GM12874 (cell line): Measurements from ENCODE around the gene CPNE7.

Experiments
- TF ChIP-seq, protein P1 (sequence below): IDR thresholded peaks from 2 replicates; pipeline ENCODE4 v1.5.1; 2011; ENCODE audit warnings: low read depth, mild to moderate bottlenecking, control low read depth, low read length, moderate library complexity; ENCODE audit not compliant: insufficient read depth

CPNE7 gene

DNA sequence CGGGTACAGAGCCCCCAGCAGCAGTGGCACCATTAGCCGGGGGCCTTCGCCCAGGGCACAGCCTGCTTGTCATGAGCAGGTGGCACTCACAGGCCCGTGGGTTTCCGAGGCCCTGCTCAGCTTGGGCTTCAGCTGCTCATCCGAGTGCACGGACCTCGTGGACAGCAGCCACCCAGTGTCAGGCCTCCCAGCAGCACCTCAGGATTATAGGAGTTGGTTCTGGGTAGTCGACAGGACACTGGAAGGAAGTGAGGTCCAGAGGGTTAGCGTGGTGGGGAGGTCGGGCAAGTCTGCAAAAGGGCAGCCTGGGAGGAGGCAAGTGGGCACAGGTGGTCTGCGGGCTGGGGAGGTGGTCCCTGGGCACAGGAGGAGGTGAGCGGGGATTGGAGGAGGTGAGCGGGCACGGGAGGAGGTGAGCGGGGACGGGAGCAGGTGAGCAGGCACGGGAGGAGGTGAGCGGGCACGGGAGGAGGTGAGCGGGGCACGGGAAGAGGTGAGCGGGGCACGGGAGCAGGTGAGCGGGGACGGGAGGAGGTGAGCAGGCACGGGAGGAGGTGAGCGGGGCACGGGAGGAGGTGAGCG is 5.1 kb upstream of the CPNE7 start:
- TF ChIP-seq, protein P1, sequence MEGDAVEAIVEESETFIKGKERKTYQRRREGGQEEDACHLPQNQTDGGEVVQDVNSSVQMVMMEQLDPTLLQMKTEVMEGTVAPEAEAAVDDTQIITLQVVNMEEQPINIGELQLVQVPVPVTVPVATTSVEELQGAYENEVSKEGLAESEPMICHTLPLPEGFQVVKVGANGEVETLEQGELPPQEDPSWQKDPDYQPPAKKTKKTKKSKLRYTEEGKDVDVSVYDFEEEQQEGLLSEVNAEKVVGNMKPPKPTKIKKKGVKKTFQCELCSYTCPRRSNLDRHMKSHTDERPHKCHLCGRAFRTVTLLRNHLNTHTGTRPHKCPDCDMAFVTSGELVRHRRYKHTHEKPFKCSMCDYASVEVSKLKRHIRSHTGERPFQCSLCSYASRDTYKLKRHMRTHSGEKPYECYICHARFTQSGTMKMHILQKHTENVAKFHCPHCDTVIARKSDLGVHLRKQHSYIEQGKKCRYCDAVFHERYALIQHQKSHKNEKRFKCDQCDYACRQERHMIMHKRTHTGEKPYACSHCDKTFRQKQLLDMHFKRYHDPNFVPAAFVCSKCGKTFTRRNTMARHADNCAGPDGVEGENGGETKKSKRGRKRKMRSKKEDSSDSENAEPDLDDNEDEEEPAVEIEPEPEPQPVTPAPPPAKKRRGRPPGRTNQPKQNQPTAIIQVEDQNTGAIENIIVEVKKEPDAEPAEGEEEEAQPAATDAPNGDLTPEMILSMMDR, result no peak

- TF ChIP-seq, protein P1, result no peak
These were observed 3.9 kb upstream of the CPNE7 start for GRCh38 chr16:89571636-89572035.

GRCh38 chr16:89572073-89572484 is 3.5 kb upstream of the CPNE7 start:
- TF ChIP-seq, protein P1, result no peak

GRCh38 chr16:89572485-89573205 is 2.9 kb upstream of the CPNE7 start:
- TF ChIP-seq, protein P1, result no peak

DNA sequence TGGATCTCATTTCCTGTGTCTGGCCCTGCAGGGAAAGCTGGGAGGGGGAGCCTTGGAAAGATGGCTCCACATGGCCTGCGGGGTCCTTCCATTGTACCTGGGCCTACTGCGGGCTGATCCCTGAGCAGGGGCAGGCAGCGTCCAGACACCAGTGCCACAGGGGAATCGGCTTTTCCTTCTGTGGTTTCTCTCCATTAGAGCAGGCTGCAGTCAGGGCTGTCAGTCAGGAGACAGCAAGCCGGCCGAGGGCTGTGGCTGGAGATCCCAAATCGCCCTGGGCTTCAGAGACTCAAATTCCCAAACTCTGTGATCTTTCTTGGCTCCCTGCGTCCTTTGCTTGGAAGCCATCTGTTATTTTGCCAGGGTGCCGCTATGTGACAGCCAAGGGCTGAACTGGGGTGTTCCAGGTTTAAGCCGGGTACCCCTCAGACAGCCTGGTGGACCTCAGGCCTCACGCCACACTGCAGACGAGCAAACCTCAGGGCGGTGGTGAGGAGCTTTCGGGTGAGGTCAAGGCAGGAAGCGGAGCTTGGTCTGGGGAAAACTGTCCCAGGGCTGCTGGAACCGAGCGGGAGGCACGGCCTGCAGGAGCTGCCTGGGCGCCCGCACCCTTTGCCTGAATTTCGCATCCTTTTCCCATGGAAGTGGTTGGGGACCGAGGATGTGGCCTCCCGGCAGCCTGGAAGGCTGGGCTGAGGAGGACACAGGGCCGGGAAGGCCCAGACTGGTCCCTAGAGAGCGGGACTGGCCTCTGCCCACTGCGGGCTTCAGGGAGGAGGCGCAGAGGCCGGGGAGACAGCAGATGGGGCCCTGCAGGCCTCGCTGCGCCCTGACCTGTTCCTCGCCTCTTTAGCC is 1.5 kb upstream of the CPNE7 start:
- TF ChIP-seq, protein P1, result no peak

DNA sequence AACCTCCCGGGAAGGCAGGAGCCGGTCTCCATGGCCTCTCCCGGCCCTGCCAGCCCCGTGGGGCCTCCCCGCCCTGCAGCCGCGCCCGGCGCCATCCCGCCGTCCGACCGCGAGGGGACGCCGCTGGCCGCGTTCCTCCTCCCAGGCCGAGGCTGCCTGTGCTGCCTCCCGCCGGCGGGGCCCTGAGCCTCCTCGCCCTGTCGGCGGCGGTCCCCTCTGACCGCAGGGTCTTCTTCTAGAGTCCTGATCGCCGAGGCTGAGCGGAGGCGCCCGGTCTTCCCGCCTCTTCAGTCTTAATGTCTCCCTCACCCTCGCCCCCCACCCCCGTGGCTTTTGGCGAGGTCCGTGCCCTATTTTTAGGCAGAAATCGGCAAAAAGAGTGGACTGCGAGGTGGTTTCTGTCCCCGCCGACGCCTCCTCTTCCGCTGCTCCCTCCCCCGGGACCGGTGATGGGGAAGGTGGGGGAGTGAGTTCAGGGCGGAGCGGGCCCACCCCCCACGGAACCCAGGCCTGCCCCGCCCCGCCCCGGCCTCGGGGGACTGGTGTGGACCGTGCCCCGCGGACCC is 794 bp upstream of the CPNE7 start:
- TF ChIP-seq, protein P1, result peak; percentile 83
